ENCODE data around the gene NUTF2. TPM values are rescaled to one million over a fixed set of nuclear protein-coding genes. Genes with fewer than 3 reads are reported as not detected.

NUTF2 gene
- total RNA-seq, 1 donor from 2014 or later = 73.6 TPM

GRCh38 chr16:67841198-67841815 is 5.4 kb upstream of the NUTF2 start:
- no peaks in the 10 kb centered on the region for H3K27me3 ChIP-seq (ENCODE audit: low read depth)
- intact Hi-C loops (cut with micrococcal nuclease) = no loop called here
- DNase-seq = no peak
- H3K36me3 ChIP-seq = peaks cover 4% of the 10 kb centered on the region
- TF ChIP-seq, protein P1, sequence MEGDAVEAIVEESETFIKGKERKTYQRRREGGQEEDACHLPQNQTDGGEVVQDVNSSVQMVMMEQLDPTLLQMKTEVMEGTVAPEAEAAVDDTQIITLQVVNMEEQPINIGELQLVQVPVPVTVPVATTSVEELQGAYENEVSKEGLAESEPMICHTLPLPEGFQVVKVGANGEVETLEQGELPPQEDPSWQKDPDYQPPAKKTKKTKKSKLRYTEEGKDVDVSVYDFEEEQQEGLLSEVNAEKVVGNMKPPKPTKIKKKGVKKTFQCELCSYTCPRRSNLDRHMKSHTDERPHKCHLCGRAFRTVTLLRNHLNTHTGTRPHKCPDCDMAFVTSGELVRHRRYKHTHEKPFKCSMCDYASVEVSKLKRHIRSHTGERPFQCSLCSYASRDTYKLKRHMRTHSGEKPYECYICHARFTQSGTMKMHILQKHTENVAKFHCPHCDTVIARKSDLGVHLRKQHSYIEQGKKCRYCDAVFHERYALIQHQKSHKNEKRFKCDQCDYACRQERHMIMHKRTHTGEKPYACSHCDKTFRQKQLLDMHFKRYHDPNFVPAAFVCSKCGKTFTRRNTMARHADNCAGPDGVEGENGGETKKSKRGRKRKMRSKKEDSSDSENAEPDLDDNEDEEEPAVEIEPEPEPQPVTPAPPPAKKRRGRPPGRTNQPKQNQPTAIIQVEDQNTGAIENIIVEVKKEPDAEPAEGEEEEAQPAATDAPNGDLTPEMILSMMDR (IDR thresholded peaks at IDR 0.05; ENCODE audit: borderline replicate concordance) = no peak
- H3K4me3 ChIP-seq = peak overlapping the region; percentile 82
- H3K27ac ChIP-seq (replicated peaks) = peak overlapping the region; percentile 99
- no peaks in the 10 kb centered on the region for H3K9me3 ChIP-seq (replicated peaks)
- peaks cover 46% of the 10 kb centered on the region for H3K4me1 ChIP-seq

DNA sequence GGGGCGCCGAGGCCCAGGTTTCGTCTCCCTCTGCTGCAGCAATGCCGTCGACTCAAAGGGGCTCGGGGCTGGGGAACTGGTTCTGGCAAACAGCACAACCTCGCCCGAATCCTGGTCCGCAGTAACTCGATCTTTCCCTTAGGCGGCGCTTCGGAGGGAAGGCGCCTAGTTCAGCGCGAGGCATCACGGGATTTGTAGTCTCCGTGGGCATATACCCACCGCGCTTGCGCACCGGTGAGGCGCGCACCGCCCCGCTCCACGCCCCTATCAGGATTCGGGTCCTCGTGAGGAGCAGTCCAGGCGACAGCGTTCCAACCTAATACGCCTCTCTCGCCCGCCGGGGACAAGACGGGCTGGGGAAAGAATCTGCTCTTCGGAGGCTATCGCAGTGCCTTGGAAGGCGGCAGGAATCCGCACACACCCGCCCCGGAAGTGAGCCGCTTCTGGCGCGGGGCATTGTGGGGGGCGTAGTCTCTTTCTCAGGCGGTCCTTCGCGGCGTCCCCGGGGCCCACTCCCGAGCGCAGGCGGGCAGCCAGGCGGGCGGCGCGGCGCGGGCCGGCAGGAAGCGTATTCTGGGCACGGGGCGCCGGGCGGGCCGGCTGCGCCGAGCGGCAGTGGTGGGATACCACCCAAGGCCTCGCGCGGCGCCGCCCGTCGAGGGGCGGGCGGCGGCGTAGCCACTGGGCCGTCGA is 4.8 kb upstream of the NUTF2 start, which contains the start of gene THAP11:
THAP11 (plus strand) TSS at position 505 of the 693 bp plus-strand sequence. CDS start 235 bp downstream, outside the sequence.
- peaks cover 49% of the 10 kb centered on the region for H3K4me1 ChIP-seq
- peak within 1 kb of the TSS; percentile 99 for H3K27ac ChIP-seq (replicated peaks)
- no peaks in the 10 kb centered on the region for H3K27me3 ChIP-seq (ENCODE audit: low read depth)
- no peaks in the 10 kb centered on the region for H3K9me3 ChIP-seq (replicated peaks)
- TF ChIP-seq, protein P1 (IDR thresholded peaks at IDR 0.05; ENCODE audit: borderline replicate concordance) = peak; percentile 88
- peak within 1 kb of the TSS; percentile 82 for H3K4me3 ChIP-seq
- intact Hi-C loops (cut with micrococcal nuclease) = no loop called here
- peak; percentile 92 for DNase-seq
- peaks cover 4% of the 10 kb centered on the region for H3K36me3 ChIP-seq

- Histone ChIP-seq H3K27ac (replicated peaks) (peak overlapping the region; percentile 99), H3K4me3 (peak overlapping the region; percentile 82), H3K27me3 (ENCODE audit: low read depth) (no peaks in the 10 kb centered on the region), H3K36me3 (peaks cover 4% of the 10 kb centered on the region), H3K4me1 (peaks cover 57% of the 10 kb centered on the region), H3K9me3 (replicated peaks) (no peaks in the 10 kb centered on the region)
- TF ChIP-seq, protein P1 (IDR thresholded peaks at IDR 0.05; ENCODE audit: borderline replicate concordance) = peak; percentile 40
- DNase-seq = peak; percentile 65
- intact Hi-C loops (cut with micrococcal nuclease) = no loop called here
These were observed 4.0 kb upstream of the NUTF2 start for GRCh38 chr16:67842509-67843342.

GRCh38 chr16:67843343-67843765 is 3.4 kb upstream of the NUTF2 start:
- peak overlapping the region; percentile 99 for H3K27ac ChIP-seq (replicated peaks)
- H3K4me3 ChIP-seq = peak overlapping the region; percentile 82
- intact Hi-C loops (cut with micrococcal nuclease) = no loop called here
- DNase-seq = no peak
- H3K27me3 ChIP-seq (ENCODE audit: low read depth) = no peaks in the 10 kb centered on the region
- peaks cover 63% of the 10 kb centered on the region for H3K4me1 ChIP-seq
- TF ChIP-seq, protein P1 (IDR thresholded peaks at IDR 0.05; ENCODE audit: borderline replicate concordance) = no peak
- H3K36me3 ChIP-seq = peaks cover 4% of the 10 kb centered on the region
- no peaks in the 10 kb centered on the region for H3K9me3 ChIP-seq (replicated peaks)

DNA sequence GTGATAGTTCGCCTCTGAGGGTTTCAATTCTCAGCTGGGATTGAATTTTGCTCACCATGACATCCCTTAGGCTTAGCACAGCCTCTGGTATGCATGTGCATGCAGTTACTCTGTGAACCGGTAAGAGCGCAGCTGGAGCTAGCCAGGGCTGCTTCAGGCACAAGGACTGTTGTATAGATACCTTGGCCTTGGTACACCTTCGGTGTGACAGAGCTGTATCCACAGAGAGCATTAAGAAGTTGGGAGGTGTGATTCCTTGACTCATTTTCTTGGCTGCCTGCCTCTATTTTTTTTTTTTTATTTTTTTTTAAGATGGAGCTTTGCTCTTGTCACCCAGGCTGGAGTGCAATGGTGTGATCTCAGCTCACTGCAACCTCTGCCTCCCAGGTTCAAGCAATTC is 2.2 kb upstream of the NUTF2 start:
- H3K4me1 ChIP-seq = peaks cover 75% of the 10 kb centered on the region
- no peaks in the 10 kb centered on the region for H3K9me3 ChIP-seq (replicated peaks)
- TF ChIP-seq, protein P1 (IDR thresholded peaks at IDR 0.05; ENCODE audit: borderline replicate concordance) = peak; percentile 21
- H3K4me3 ChIP-seq = peak overlapping the region; percentile 82
- H3K36me3 ChIP-seq = peaks cover 4% of the 10 kb centered on the region
- peak overlapping the region; percentile 99 for H3K27ac ChIP-seq (replicated peaks)
- H3K27me3 ChIP-seq (ENCODE audit: low read depth) = no peaks in the 10 kb centered on the region
- no peak for DNase-seq
- intact Hi-C loops (cut with micrococcal nuclease) = no loop called here

All from left ventricle myocardium inferior (tissue), 1 donor.